T-helper 22 cell (primary cell): ENCODE data around the gene USF1.
"Not testable (repeated sequence)": the region's sequence is repeated elsewhere in the genome, so short reads cannot be mapped to it uniquely, and the experiment has no call there.

Experiments used
- DNase-seq: peaks from one replicate; pipeline ENCODE4 v3.0.0-alpha.2; 2020; ENCODE audit warnings: low read depth

The USF1 gene

GRCh38 chr1:161047436-161048420 lies 2.0 kb upstream of the USF1 start:
- no peak for DNase-seq

DNA sequence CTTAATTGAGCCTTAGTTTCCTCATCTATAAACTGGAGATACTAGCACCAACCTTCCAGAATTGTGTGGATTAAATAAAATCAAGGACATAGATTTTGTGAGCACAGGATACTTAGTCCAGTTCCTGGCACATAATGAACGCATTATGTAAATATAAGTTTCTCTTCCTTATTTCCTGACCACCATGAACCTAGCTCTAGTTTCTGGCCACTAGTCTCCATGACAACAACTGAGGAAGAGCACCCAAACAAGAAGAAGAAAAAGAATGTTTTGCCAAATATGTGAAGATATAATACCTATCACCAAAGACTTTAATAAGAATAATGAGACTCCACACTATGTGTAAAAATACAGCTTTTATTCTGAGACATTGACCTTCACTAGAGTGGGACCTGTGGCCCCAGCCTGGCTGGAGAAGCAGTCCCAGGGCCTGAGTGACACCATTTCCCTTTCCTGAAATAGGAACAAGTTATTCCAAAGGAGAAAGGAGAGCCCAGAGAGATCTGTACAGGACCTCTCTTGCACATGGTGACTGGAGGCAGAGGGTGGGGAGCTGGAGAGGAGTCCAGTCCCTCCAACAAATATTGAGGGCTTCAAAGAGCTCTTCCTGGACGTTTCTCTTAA lies 940 bp upstream of the USF1 start:
- no peak for DNase-seq

GRCh38 chr1:161044908-161045735 lies 655 bp downstream of the USF1 start:
- peak; percentile 43 for DNase-seq

DNA sequence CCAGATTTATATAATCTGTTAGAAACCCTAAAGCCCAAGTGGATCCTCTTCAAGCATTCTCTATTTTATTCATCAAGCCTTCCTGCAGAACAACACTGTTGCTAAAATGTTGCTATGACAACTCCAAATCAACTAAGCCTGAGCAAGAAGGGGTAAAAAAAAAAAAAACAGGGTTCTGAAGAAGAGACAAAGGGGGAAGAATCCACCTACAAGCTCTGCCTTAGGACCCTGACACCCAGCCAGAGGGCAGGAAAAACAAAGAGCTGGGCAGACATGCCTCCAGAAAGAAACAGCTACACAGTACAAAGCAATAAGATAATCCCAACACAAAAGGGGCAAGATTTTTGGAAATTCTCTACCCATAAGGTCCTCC lies 1.3 kb downstream of the USF1 start:
- DNase-seq = no peak

DNA sequence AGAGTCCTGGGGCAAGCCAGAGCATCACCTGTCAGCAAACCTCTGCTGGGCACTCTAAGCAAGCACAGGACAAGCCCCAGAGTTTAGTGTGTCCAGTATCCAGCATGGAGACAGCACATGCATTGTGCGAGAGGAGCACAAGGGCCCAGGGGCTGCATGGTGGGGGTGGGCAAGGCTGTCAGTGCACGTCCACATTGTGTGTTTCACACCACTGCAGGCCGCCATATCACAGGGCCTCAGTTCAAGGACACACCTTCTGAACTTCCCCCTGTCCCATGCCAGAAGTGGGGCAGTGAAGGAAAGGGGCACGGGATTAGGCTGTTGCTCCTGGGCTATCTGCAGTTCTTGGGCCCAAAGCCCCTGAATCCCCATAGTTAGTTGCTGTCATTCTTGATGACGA lies 6.2 kb downstream of the USF1 start:
- no peak for DNase-seq

- DNase-seq = no peak
These were observed 6.6 kb downstream of the USF1 start for GRCh38 chr1:161039154-161039545.

DNA sequence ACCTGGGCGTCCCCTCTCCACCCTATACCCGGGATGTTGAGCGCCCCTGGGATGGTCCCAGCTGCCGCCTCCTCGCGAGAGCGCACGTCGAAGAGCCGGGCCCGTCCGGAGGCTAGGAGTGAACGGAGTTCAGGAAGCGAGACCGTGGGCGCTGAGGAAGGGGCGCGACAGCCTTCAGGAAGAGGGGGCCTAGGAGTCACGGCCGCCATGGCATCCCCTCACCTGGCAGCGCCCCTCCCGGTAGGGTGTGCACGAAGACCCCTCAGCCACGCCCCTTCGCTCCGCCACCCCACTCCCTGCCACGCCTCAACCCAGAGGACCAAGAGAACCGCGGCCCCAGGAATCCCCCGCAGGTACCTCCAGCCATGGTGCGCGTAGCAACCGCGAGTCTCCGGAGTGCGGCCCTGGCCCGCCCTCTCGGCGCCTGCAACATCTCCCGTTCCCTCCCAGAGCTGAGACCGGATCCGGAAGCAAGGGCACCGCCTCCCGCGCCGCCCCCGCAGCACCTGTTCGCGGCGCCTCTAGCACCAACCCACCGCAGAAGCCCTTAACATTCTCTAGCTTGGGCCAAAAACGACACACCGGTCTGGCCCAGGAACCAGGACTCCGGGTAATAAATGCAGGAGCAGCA lies 7.1 kb downstream of the USF1 start, which contains the start of gene TSTD1:
Gene TSTD1 (minus strand): TSS at position 442 of the 631 bp plus-strand sequence. CDS start 75 bp downstream, at position 367.
- DNase-seq = peak; percentile 84

DNA sequence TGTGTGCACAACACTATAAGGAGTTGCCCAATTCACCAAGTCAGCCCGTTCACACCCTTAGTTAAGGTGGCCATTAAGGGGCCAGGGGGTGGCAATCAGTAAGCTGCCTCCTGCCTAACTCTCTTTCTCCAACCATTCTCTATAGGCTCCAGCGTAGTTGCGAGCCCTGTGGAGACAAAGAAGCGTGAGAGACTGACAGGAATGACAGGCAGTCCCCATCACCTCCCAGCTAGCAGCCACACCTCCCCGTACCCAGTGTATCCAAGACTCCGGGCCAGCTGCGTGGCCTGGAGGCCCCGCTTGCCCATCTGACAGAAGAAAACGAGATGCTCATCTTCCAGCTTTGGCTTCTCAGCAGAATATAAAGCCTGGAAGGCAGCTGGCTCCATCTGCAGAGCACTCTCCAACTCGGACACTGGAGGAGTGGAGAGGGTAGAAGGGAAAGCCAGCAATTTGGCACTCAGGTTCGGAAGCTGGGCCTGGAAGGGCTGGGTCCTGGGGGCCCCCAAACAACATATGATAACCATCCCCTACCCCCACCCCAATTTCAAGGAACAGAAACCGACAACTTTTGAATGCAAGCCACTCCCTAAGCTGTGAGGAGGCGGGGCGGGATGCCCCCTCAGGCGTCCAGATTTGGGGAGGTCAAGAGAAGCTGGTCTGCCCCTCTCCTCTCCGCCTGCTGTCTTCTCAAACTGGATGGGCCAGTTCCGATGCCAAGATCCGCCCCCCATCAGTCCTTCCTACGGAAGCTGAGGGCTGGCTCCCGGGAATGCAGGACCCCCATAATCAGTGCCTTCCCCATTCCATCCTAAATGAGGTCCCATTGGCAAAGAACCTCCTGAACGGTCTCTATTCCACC lies 7.9 kb downstream of the USF1 start:
- DNase-seq = no peak

GRCh38 chr1:161033751-161034150 lies 12.0 kb downstream of the USF1 start:
- no peak for DNase-seq

- no peak for DNase-seq
These were observed 13.4 kb downstream of the USF1 start for GRCh38 chr1:161032409-161032808.

DNA sequence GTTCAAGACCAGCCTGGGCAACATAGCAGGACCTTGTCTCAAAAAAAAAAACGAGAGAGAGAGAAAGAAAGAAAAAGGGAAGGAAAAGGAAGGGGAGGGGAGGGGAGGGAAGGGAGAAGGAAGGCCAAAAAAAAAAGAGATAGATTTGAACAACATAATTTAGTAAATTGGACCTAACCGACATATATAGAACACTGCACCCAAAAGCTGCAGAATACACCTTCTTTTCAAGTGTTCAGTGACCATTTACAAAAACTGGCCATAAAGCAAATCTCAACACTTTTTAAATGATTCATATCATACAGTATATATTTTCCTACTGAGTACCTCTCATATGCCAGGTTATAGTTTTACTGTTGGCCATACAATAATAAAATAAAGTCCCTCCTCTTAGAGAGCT lies 13.9 kb downstream of the USF1 start:
- DNase-seq = no peak

GRCh38 chr1:161029466-161029865 lies 16.3 kb downstream of the USF1 start:
- not testable (repeated sequence) for DNase-seq

- not testable (repeated sequence) for DNase-seq
These were observed 18.8 kb downstream of the USF1 start for GRCh38 chr1:161026954-161027353.

- not testable (repeated sequence) for DNase-seq
These were observed 23.3 kb downstream of the USF1 start for GRCh38 chr1:161022432-161022831.

DNA sequence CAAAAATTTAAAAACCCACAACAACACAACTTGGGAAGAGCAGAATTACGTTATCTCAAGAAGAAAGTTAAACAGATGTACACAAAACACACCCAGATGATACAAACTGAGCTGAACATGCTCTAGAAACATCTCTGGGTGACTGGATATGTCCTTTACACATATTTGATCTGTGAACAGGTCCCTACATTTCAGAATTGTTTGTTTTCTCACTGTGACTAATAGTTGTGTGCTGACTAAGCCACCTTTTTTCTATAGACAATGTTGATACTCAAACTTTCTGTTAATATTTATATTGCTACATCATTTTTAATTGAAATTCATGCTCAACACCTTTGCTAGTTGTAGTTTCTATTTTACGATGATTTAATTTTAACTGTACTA lies 23.8 kb downstream of the USF1 start:
- DNase-seq = no peak

GRCh38 chr1:161021165-161021969 lies 24.4 kb downstream of the USF1 start:
- DNase-seq = peak; percentile 91

DNA sequence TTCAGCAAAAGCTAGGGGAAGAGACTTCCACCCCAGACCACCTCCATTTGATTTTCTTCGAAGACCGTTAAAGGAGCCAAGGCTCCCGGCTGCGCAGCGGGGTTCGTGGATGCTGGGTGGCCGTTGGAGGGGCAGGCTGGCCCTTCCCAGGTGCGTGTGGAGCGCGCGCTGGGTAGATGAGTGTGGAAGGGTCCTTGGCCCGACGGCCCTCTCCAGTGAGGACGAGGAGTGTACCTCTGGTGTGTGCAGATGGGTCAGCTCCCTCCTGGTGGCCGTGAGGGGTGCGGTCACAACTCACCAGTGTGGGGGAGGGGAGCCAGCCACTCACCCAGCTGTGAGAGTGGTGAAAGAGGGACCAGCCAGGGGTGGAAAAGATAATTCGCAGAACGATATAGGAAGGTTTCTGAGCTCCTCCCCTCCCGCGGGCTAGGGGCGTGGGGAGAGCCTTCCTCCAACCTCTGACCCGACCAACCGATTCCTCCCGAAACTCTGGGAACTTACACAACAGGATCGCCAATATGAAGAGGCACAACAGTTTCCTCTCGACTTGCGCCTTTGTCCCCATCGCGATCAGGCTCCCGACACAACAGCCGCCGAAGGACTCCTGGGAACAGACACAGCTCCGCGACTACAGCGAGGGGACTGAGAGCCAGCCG lies 25.1 kb downstream of the USF1 start, which contains the start of gene F11R:
Gene F11R (minus strand): TSS at position 644 of the 656 bp plus-strand sequence. CDS start 79 bp downstream, at position 565.
- DNase-seq = no peak

DNA sequence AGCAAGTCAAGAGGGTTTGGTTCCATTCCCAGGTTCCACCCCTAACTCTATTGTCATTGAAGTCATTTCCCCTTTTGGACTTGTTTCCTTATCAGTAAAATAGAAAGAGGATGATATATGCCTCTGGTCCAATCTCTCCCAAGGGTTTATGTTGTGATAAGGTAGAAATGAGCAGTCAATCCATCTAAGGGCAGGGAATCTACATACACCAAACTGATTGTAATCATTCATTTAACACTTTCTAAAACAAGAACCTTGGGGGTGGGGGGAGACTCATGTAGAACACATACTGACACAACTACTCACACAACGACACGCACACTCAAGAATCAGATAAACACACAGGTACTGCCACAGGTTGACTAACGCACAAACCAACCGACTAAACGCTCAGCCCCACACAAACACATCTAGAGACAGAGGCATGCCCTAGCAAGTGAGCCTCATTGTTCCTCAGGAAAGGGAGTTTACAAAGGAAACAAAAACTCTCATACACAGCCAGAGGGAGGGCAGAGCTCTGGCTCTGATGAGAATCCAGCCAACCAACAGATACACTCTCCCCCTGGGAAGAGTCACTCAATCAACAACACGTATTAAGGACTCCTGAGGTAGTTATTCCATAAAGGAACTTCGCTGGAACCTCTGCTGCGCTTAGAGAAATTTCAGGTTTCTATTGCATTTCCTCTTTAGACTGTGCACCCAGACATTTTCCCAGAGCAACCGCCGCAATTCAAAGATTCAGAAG lies 25.9 kb downstream of the USF1 start:
- no peak for DNase-seq
